ENCODE measurements around the gene COG5.

Gene COG5

GRCh38 chr7:107563775-107564552, at the start of gene COG5, which contains the start of gene DUS4L:
TSS of gene COG5 (minus strand) at chr7:107563920. CDS start at chr7:107563896, 24 bp downstream.
TSS of gene DUS4L (plus strand) at chr7:107563971. CDS start at chr7:107567071, 3,100 bp downstream.
- DNase-seq, result peak; percentile 93

DNA sequence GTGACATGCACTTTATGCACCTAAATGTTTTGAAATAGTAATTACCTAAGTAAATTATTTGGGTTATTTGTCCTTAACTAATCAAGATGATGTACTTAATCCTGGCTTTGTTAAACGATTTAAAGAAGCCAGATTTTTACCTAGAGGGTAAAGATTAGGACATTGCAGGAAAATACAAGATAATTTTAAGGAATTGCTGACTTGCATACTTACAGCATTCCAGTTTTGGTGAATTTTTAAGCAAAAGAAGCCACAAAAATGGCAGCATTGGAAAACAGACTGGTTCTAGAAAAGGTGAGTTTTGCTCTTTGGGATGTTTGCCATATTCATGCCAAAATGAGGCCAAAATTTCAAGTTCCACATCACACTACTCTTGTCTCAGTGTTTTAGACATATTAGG, 49.7 kb upstream of the COG5 start:
- no peak for DNase-seq

DNA sequence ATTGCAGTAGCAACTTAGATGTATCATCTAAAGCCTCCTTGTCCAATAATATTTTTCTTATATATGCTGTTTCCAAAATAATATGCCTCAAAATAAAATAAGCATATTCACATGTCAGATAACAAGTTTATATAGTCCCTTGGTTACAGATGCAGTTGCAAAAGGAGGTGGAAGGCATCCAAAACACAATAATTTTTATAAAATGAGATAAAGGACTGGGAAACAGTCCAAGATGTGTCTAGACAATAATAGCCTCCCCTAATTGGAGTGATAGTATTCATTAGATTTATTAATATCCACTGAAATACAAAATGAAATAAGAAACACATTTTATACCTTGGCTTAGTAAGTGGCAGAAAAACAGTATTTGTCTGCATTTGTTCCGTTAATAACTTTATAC, 46.6 kb upstream of the COG5 start:
- DNase-seq, result no peak

- peak; percentile 28 for DNase-seq
Measured at GRCh38 chr7:107609811-107610261, 46.1 kb upstream of the COG5 start.

DNA sequence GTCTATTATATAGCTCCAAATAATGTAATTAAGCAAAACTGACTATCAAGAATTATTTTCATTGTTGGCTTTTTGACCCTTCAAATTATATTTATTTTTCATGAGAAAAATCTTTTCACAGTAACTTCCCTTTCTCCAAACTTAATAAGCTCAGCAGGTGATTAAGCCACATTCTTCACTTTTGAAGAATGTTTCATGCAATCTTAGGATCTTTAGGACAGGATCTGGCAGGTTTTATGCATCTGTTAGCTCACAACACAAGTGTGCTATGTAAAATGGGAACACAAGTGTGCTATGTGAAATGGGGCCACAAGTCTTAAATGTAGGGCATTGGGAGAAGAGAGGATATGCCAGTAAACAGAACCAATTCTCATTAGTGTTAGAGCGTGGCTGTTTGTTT, 42.6 kb upstream of the COG5 start:
- no peak for DNase-seq

- no peak for DNase-seq
Measured at GRCh38 chr7:107605218-107605815, 41.6 kb upstream of the COG5 start.

DNA sequence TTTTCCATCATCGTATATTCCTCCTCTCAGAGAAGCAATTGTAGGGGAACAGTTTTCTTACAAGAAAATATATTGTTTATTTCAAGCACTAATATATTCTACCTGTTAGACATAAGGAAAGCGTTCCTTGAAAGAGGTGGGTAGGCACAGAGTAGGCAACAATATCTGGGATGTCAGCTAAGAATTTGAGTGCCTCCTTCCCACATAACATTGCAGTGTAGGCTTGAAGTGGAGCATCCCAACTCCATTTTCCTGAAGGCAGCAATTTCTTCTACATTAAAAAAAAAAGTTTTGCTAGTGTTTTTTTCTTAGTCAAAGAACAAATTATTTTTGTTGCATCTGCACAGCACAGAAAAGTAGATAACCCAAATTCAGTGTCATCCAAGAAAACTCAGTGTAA, 37.1 kb upstream of the COG5 start:
- DNase-seq, result no peak

GRCh38 chr7:107599262-107599661, 35.5 kb upstream of the COG5 start:
- DNase-seq, result no peak

GRCh38 chr7:107597953-107598352, 34.2 kb upstream of the COG5 start:
- DNase-seq, result no peak

- no peak for DNase-seq
Measured at GRCh38 chr7:107597582-107597916, 33.8 kb upstream of the COG5 start.

DNA sequence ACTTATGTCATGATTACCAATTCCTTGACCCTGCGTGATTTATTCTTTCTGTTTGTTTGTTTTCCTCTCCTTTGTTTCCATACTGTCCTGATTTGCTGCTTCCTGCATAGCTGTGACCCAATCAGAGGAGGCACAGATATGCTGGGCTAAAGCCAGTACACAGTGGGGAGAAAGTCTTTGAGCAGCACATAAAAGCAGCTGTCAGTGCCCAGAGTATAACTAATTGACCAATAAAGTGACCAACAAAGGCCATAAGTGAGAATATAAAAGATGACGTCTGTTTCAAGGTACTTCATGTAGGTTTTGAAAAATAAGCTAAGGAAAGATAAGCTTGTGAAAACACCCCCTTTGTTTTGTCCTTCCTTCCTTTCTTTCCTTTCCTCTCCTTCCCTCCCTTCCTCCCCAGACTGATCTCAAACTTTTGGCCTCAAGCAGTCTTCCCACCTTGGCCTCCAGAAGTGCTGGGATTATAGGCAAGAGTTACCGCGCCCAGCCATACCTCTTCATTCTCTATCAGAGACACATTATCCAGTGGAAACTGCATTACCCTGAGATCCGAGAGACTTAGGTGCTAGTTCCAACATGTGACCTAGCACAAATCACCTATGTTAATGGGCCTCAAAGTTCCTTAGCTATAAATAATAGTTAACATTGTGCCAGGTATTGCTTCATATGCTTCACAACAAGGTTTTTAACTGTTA, 33.3 kb upstream of the COG5 start:
- DNase-seq, result no peak

DNA sequence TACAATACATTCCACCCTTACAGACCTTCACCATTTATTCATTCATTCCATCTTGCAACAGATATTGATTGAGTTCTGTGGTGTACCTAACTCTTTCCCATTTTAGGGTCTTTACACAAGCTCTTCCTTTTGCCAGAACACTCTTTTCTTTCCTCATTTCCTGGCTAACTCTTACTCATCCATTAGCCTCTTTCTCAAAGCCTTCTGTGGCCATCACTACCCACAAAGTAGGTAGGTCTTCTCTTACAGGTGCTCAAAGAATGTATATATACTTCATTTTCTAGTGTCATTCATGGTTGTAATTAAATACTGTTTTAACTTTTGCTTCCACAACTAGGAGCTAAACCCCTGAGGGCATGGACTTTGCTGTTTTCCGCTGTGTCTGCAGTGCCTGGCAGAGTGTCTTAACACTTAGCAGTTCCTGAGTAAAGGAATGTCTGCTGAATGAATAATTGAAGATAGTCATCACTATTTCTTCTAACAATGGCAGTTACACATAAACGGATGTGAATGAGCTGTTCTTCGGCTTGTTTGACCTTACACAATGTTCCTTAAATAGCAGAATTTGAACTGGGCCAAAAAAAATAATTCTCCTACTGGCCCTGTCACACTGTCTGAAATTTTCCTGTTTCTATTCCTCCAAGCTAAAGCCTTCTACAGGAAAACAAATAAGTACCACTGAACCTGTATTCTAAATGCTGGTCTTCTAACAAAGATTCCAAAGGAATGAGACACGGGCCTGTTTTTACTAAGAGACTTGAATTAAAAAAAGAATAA, 31.4 kb upstream of the COG5 start:
- no peak for DNase-seq

DNA sequence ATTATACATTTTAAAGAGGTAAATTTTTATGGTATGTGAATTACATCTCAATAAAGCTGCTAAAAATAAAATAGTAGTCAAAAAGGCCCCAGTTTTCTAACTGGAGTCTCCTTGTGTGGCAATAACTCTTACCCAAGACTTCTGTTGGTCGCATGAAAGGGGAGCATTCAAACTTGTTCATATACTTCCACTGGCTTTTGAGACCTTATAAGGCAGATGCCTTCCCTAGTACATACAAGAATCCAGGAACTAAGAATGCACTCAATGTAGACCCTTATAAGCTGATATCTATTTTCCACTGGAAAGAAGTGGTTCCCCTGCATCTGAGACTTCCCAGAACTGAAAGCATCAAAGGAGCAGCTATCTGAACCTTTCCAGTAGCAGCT, 29.3 kb upstream of the COG5 start:
- DNase-seq, result no peak

GRCh38 chr7:107592361-107593024, 28.8 kb upstream of the COG5 start:
- DNase-seq, result no peak

DNA sequence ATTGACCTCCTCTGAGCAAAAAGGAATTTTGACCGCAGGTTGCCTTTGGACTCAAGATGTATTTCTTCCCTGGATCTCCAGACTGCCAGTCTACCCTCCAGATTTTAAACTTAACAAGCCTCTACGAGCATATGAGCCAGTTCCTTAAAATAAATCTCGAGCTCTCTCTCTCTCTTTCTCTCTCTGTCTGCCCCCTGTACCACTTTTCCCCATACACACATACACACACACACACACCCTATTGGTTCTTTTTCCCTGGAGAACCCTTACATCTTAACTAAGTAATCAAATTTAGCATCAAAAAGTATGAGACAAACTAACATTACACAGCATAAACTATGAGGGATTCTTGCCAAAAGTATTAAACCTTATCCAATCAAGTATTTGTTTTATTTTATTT, 27.7 kb upstream of the COG5 start:
- no peak for DNase-seq

DNA sequence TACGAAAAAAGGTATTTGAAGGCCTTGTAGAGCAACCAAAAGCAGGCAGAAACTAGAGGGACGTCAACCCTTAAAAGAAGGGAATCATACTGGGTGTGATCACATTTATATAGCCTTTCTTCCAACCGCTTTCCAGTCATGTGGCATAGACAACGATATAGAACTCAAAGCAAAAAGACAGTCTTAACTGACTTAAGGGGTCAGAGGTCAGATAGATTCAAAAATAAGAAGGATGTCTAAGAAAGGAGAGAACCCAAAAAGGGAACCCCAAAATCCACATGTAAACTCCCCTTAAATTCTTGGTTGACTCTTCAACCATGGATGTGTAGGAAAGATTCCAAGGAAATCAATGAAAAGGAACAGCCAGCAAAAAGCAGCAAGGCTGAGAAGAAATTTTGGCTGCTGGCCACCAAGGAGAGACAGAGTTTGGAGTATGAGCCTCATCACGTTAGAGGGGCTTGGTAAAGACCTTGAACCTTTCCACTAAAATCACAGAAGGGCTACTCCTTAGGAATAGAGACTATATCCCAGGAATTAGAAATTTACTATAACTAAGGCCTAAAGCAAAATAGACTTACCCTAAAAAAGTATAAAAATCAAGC, 24.9 kb upstream of the COG5 start:
- no peak for DNase-seq

GRCh38 chr7:107584716-107585115, 21.0 kb upstream of the COG5 start:
- no peak for DNase-seq

GRCh38 chr7:107582875-107583274, 19.2 kb upstream of the COG5 start:
- no peak for DNase-seq

DNA sequence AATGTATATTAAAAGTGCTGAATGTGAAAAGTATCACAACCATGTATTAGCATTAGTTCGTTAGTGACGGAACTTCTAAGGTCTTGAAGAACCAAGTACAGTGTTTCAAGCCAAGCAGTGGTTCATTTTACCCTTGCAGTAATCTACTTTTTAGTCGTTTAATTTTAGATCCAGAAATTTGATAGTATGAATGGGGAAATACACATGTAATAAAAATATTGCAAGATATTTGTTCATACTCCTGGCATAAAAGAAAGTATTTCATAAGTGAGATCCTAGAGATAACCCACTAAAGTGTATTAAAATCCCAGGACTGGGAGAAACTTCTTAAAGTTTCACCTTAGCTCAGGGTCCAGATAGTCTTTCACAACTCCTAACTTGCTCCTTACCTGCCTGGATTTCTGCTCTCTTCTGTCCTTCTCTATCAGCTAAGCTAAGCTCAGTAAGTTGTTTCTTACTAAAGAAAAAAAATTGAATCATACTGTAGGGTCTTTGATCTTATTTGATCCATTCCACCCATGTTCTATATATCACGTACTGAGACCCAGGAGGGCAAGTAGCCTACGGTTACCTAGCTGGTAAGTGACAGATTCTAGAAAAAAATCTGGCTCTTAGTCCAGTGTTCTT, 17.8 kb upstream of the COG5 start:
- no peak for DNase-seq

- no peak for DNase-seq
Measured at GRCh38 chr7:107580716-107581383, 17.1 kb upstream of the COG5 start.
